K562 (cell line): ENCODE data around the gene PDLIM5. TPM values are rescaled to one million over a fixed set of nuclear protein-coding genes. Genes with fewer than 3 reads are reported as not detected.
A peak's percentile ranks its signal among the peaks of the same experiment; 100 is the strongest.

Experiments used
- ATAC-seq: fragments of 200-7000 bp; cut with Tn5 transposase; 3 replicates; pipeline ENCODE4 v1.9.1; 2020; ENCODE audit warnings: moderate library complexity
- BruUV-seq: library from RNA; stranded (reverse); fragments of 400-500 nt; replicated peaks from 2 replicates; lab custom pipeline; 2021; lab: Mats Ljungman, UMichigan
- CTCF ChIA-PET: fragments of 300-600 bp; formaldehyde crosslinking; extraction: SDS; loops from one replicate; lab custom pipeline; 2021; ENCODE audit warnings: low intra/inter-chr PET ratio; lab: Yijun Ruan, JAX
- POLR2A ChIA-PET: fragments of 300-600, 350-650 bp; sonication (Branson Sonifier 250); formaldehyde crosslinking; extraction: SDS; loops from one replicate; lab custom pipeline; 2021; ENCODE audit warnings: antibody characterized with exemption, inconsistent platforms; lab: Yijun Ruan, JAX
- DNase-seq, 4 experiments: peaks; one replicate each; pipeline versions ENCODE4 v3.0.0 to v3.0.0-alpha.2; 2011 to 2018; ENCODE audit warnings: low spot score in 3 of 4, mixed read lengths in 3 of 4; ENCODE audit errors: extremely low read depth in 1 of 4
- FAIRE-seq: peaks from 2 replicates; lab custom pipeline; 2011; peaks lifted over from hg19 to GRCh38; lab: Jason Lieb, UNC
- H2AFZ ChIP-seq: 2 replicates; pipeline ENCODE4 v1.6.0; 2011; ENCODE audit warnings: low read depth, low read length, control low read depth, inconsistent platforms
- H3K27ac ChIP-seq: fragments of 200-600 bp; 3 replicates; pipeline ENCODE4 v1.8.0; 2011; ENCODE audit warnings: low read depth, mild to moderate bottlenecking, control low read depth, inconsistent platforms, low read length, moderate library complexity, mixed read lengths; ENCODE audit errors: extremely low read depth
- H3K27me3 ChIP-seq, 2 experiments: fragments of 300-600 bp in 1 of 2; 2 replicates in 1 of 2; 3 replicates in 1 of 2; pipeline versions ENCODE4 v1.6.0 to v1.8.0; 2011; ENCODE audit warnings: inconsistent platforms in 2 of 2, low read length in 2 of 2, mild to moderate bottlenecking in 1 of 2, mixed read lengths in 1 of 2, moderate library complexity in 1 of 2; ENCODE audit not compliant: control insufficient read depth in 2 of 2, insufficient read depth in 2 of 2
- H3K36me3 ChIP-seq: fragments of 300-600 bp; 3 replicates; pipeline ENCODE4 v1.8.0; 2011; ENCODE audit warnings: mild to moderate bottlenecking, low read length, inconsistent platforms; ENCODE audit not compliant: control insufficient read depth, insufficient read depth
- H3K4me1 ChIP-seq, 2 experiments: fragments of 200-600 bp in 1 of 2; replicated peaks in 1 of 2; 2 replicates in 1 of 2; 3 replicates in 1 of 2; pipeline versions ENCODE4 v1.5.1 to v1.8.0; 2011; ENCODE audit warnings: inconsistent platforms in 2 of 2, low read length in 2 of 2, mild to moderate bottlenecking in 1 of 2, mixed read lengths in 1 of 2, moderate library complexity in 1 of 2; ENCODE audit not compliant: control insufficient read depth in 2 of 2, insufficient read depth in 2 of 2
- H3K4me2 ChIP-seq: 2 replicates; pipeline ENCODE4 v1.6.1; 2011; ENCODE audit warnings: low read length, control low read depth, inconsistent platforms, mixed read lengths; ENCODE audit not compliant: insufficient read depth
- H3K4me3 ChIP-seq: fragments of 200-600 bp; sonication (generic), shearing (Covaris generic); 2 replicates; pipeline ENCODE4 v1.5.1; 2016; ENCODE audit warnings: control low read depth, inconsistent platforms
- H3K79me2 ChIP-seq: fragments of 200-600 bp; 3 replicates; pipeline ENCODE4 v1.8.0; 2011; ENCODE audit warnings: low read length, inconsistent platforms; ENCODE audit not compliant: control insufficient read depth, insufficient read depth
- H3K9ac ChIP-seq, 2 experiments: 2 replicates each; pipeline versions ENCODE4 v1.6.0 to v1.6.1; 2011; ENCODE audit warnings: low read depth in 2 of 2, low read length in 2 of 2, control low read depth in 1 of 2, inconsistent platforms in 1 of 2, mild to moderate bottlenecking in 1 of 2, mixed read lengths in 1 of 2; ENCODE audit not compliant: insufficient read depth in 1 of 2
- H3K9me1 ChIP-seq: one replicate; pipeline ENCODE4 v1.6.0; 2011; ENCODE audit warnings: inconsistent platforms, mild to moderate bottlenecking, low read length, moderate library complexity; ENCODE audit not compliant: control insufficient read depth, insufficient read depth
- H3K9me3 ChIP-seq: replicated peaks from 2 replicates; pipeline ENCODE4 v1.5.1; 2011; ENCODE audit warnings: low read depth, low read length, inconsistent platforms; ENCODE audit not compliant: control insufficient read depth, insufficient read depth
- H4K20me1 ChIP-seq: replicated peaks from 2 replicates; pipeline ENCODE4 v1.6.1; 2011; ENCODE audit warnings: low read length, inconsistent platforms, mixed read lengths; ENCODE audit not compliant: control insufficient read depth, insufficient read depth
- C11orf30 ChIP-seq: fragments of 450-650 bp; IDR thresholded peaks from 2 replicates; pipeline ENCODE4 v1.6.1; 2016; ENCODE audit warnings: low read depth, mild to moderate bottlenecking
- GATAD2B ChIP-seq: fragments of 450-650 bp; IDR thresholded peaks from 2 replicates; pipeline ENCODE4 v1.6.1; 2017; ENCODE audit warnings: mild to moderate bottlenecking, borderline replicate concordance
- MAFG ChIP-seq: fragments of 450-650 bp; conservative IDR thresholded peaks from 2 replicates; pipeline ENCODE4 v1.6.1; 2016; ENCODE audit warnings: missing genetic modification characterization, missing compliant biosample characterization
- NFIC ChIP-seq: fragments of 450-650 bp; IDR thresholded peaks from 2 replicates; pipeline ENCODE4 v1.6.1; 2017; ENCODE audit warnings: mild to moderate bottlenecking, inconsistent platforms
- OTX1 ChIP-seq: fragments of 450-650 bp; formaldehyde crosslinking; IDR thresholded peaks from 2 replicates; pipeline ENCODE4 v1.4.0; 2022; ENCODE audit warnings: mild to moderate bottlenecking
- POLR2B ChIP-seq: fragments of 450-650 bp; IDR thresholded peaks from 2 replicates; pipeline ENCODE4 v1.6.1; 2018; ENCODE audit warnings: low read depth; ENCODE audit not compliant: partially characterized antibody
- RAD21 ChIP-seq, 2 experiments: fragments of 250-450 bp in 1 of 2; fragments of 450-650 bp in 1 of 2; sonication (Bioruptor Pico) in 1 of 2; formaldehyde crosslinking in 1 of 2; IDR thresholded peaks in 1 of 2; conservative IDR thresholded peaks in 1 of 2; 2 replicates each; pipeline versions ENCODE4 v1.4.0 to v1.8.0; 2020 to 2022; ENCODE audit warnings: mild to moderate bottlenecking in 2 of 2, moderate library complexity in 1 of 2
- TAF15 ChIP-seq: fragments of 200-400 bp; formaldehyde crosslinking; IDR thresholded peaks from 2 replicates; pipeline ENCODE4 v1.6.1; 2017; ENCODE audit warnings: mild to moderate bottlenecking, low read depth, low read length, moderate library complexity
- TAL1 ChIP-seq: fragments of 450-650 bp; IDR thresholded peaks from 2 replicates; pipeline ENCODE4 v1.6.1; 2016; ENCODE audit warnings: mild to moderate bottlenecking
- ZFPM2 ChIP-seq: fragments of 250-450 bp; sonication (Bioruptor Pico); IDR thresholded peaks from 2 replicates; pipeline ENCODE4 v1.5.1; 2022; ENCODE audit warnings: mild to moderate bottlenecking
- ZNF830 ChIP-seq: fragments of 250-450 bp; sonication (Bioruptor Pico); IDR thresholded peaks from 2 replicates; pipeline ENCODE4 v1.5.0; 2021; ENCODE audit warnings: mild to moderate bottlenecking
- WGBS: fragments of 100-300 bp; shearing (Covaris generic); methylation state at CpG from one replicate; pipeline ENCODE4 v1.1.6; 2016; ENCODE audit warnings: low coverage, mixed read lengths; ENCODE audit not compliant: insufficient coverage; ENCODE audit errors: missing lambda C conversion rate; 5-methylcytosine and 5-hydroxymethylcytosine counted together
- in situ Hi-C: fragments of 300-500 bp; cut with MboI; formaldehyde crosslinking; loops from 4 replicates; pipeline ENCODE4 v1.15.0; 2018; ENCODE audit warnings: inconsistent platforms, mixed read lengths
- intact Hi-C: fragments of 100-400 bp; cut with micrococcal nuclease; formaldehyde crosslinking; loops from 2 replicates; pipeline ENCODE4 v1.14.2; 2022
- polyA plus RNA-seq, 8 experiments: library from polyadenylated mRNA; depleted of rRNA in 4 of 8; stranded (reverse) in 5 of 8; unstranded in 3 of 8; fragments of >200 nt; fragmentation: Nextera tagmentation in 2 of 8; fragmentation: Illumina TruSeq in 1 of 8; extraction: Ambion mirVana in 2 of 8; extraction: Trizol in 1 of 8; gene quantifications; 2 replicates each; pipeline versions ENCODE4 v1.2.1 to v1.2.3, GENCODE V29; 2011 to 2014; ENCODE audit warnings: inconsistent platforms in 1 of 8, missing spikeins in 1 of 8
- total RNA-seq, 7 experiments: library from RNA; depleted of rRNA in 6 of 7; stranded (reverse); fragments of >200 nt in 6 of 7; fragmentation: Illumina TruSeq in 2 of 7; extraction: Trizol in 2 of 7; gene quantifications; 2 replicates each; pipeline versions ENCODE4 v1.2.1 to v1.2.3, GENCODE V29; 2011 to 2021; ENCODE audit warnings: low replicate concordance in 1 of 7
- TF ChIP-seq, protein P1 (sequence below), 3 experiments: IDR thresholded peaks in 2 of 3; conservative IDR thresholded peaks in 1 of 3; 2 replicates each; pipeline ENCODE4 v1.5.1; 2011 to 2012; ENCODE audit warnings: low read length in 3 of 3, mild to moderate bottlenecking in 3 of 3, control low read depth in 2 of 3, improper control_type of control experiment in 1 of 3, inconsistent platforms in 1 of 3, low read depth in 1 of 3, mixed read lengths in 1 of 3, moderate library complexity in 1 of 3; ENCODE audit not compliant: insufficient read depth in 2 of 3

PDLIM5 gene
- total and polyA plus RNA-seq, 9 of the 15 experiments (the other 6 are each of a cell fraction or from before 2014, with no cell fraction given), result 36.9 to 127 (median 62.5) TPM

DNA sequence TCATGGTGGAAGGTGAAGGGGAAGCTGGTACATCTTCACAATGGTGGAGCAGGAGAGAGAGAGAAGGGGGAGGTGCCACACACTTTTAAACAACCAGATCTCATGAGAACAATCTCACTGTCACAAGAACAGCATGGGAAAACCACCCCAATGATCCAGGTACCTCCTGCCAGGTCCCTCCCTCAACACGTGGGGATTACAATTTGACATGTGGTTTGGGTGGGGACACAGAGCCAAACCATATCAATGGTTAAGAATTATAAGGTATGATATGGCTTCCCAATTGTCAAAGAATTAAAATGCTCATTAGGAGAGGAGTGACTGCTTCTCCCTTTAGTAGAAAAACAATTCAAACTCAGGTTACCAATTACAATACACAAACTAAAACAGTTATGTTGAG is 143.3 kb downstream of the PDLIM5 start:
- Histone ChIP-seq H3K27me3 (no peaks in the 10 kb centered on the region), H3K4me1 (no peaks in the 10 kb centered on the region; a peak in 1 of 5 replicates), H3K9ac (no peak overlapping the region; a peak in 1 of 4 replicates), H3K4me2 (no peak overlapping the region), H4K20me1 (no peaks in the 10 kb centered on the region), H2AFZ (no peak overlapping the region), H3K79me2 (no peaks in the 10 kb centered on the region), H3K36me3 (peaks cover 40% of the 10 kb centered on the region), H3K9me3 (no peaks in the 10 kb centered on the region), H3K9me1 (no peaks in the 10 kb centered on the region), H3K4me3 (no peak overlapping the region), H3K27ac (no peak overlapping the region)
- CTCF ChIA-PET, result interaction anchor here (0.5 to 1.6 kb wide), 4 partner anchors 144 to 291 kb away, joined by 3 to 10 read pairs (median 4); partner anchors contain the start of gene PDLIM5
- DNase-seq, result peak in 1 of 4 experiments; percentile 13
- WGBS, result 5% methylated on average over 1 of the region's 1 CpG
- peak; percentile 44 for ATAC-seq
- FAIRE-seq, result no peak
- intact Hi-C loops, result loop anchor here (5.0 to 10.0 kb wide), 2 partner anchors 138 to 800 kb away; no protein-coding TSS in a partner anchor
- POLR2A ChIA-PET, result no interaction called here
- in situ Hi-C loops, result loop anchor here (5.0 to 10.0 kb wide), 2 partner anchors 193 to 290 kb away; no protein-coding TSS in a partner anchor
- no peak for TF ChIP-seq OTX1 (CRISPR knock-in tag)
- TF ChIP-seq ZFPM2 (CRISPR knock-in tag), result no peak
- no TSS peak for BruUV-seq

DNA sequence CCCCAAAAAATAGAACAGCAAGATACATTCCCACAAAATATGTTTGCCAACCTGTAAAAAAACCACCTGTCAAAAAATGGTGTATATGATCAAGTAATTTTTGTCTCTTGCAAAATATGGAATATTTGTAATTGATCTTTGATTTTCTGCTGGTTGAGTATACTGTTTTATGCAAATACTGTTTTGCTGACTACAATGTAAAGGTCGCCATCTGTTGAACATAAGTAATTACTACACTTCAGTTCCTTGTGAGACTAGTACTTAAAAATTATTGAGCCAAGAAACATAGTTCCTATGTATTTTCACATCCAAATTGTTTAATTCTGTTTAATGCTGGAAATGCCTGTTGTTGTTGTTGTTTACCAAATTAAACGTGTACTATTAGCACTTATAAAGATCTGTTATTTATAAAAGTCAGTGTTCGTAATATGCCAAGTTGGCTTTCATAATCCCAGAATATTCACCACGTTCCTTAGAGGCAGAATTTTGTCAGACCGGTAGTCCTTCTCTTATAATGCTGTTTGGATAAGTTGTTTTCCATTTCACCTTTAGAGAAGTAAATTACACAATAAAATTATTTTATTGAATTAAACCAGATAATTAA is 144.2 kb downstream of the PDLIM5 start:
- intact Hi-C loops, result loop anchor here (1.0 to 10.0 kb wide), 5 partner anchors 139 to 801 kb away; no protein-coding TSS in a partner anchor
- TF ChIP-seq RAD21 (CRISPR knock-in tag; conservative IDR thresholded peaks at IDR 0.05 in 1 of 2, IDR thresholded peaks at IDR 0.05 in 1 of 2) (peak; percentile 90 to 92), MAFG (tag) (peak; percentile 37; the same call in 1 of the 2 replicates), GATAD2B (peak; percentile 42; the same call in 1 of the 2 replicates), TAF15 (no peak), C11orf30 (peak; percentile 72), ZNF830 (CRISPR knock-in tag) (no peak), NFIC (peak; percentile 35), TAL1 (0 out of 2 replicates have a peak, but pooled peaks have one; percentile 3), POLR2B (no peak)
- TF ChIP-seq, protein P1, sequence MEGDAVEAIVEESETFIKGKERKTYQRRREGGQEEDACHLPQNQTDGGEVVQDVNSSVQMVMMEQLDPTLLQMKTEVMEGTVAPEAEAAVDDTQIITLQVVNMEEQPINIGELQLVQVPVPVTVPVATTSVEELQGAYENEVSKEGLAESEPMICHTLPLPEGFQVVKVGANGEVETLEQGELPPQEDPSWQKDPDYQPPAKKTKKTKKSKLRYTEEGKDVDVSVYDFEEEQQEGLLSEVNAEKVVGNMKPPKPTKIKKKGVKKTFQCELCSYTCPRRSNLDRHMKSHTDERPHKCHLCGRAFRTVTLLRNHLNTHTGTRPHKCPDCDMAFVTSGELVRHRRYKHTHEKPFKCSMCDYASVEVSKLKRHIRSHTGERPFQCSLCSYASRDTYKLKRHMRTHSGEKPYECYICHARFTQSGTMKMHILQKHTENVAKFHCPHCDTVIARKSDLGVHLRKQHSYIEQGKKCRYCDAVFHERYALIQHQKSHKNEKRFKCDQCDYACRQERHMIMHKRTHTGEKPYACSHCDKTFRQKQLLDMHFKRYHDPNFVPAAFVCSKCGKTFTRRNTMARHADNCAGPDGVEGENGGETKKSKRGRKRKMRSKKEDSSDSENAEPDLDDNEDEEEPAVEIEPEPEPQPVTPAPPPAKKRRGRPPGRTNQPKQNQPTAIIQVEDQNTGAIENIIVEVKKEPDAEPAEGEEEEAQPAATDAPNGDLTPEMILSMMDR (IDR thresholded peaks at IDR 0.05 in 2 of 3, conservative IDR thresholded peaks at IDR 0.05 in 1 of 3; ENCODE audit: insufficient read depth in 2 of 3, low read depth in 1 of 3, low read length in 3 of 3), result peak; percentile 30 to 77 (median 49); a peak in 3 of 6 replicates

More for the DNA sequence above, 144.2 kb downstream of the PDLIM5 start:
- ATAC-seq (peak; percentile 79), DNase-seq (peak; percentile 14 to 59 (median 23)), FAIRE-seq (peak; percentile 69)
- no peaks in the 10 kb centered on the region for H3K9me1 ChIP-seq
- no peaks in the 10 kb centered on the region for H3K79me2 ChIP-seq
- H3K4me1 ChIP-seq, result no peaks in the 10 kb centered on the region; a peak in 1 of 5 replicates
- H3K36me3 ChIP-seq, result peaks cover 37% of the 10 kb centered on the region
- H3K4me3 ChIP-seq, result no peak overlapping the region
- no peaks in the 10 kb centered on the region for H4K20me1 ChIP-seq
- H2AFZ ChIP-seq, result no peak overlapping the region
- CTCF ChIA-PET, result interaction anchor here (0.9 to 2.1 kb wide), 5 partner anchors 145 to 808 kb away, joined by 3 to 14 read pairs (median 4); partner anchors contain the start of gene PDLIM5
- POLR2A ChIA-PET, result no interaction called here
- in situ Hi-C loops, result loop anchor here (5.0 to 10.0 kb wide), 2 partner anchors 194 to 291 kb away; no protein-coding TSS in a partner anchor
- H3K4me2 ChIP-seq, result no peak overlapping the region
- WGBS, result 44% methylated on average over 5 of the region's 5 CpGs
- H3K27me3 ChIP-seq, result no peaks in the 10 kb centered on the region
- no peak overlapping the region for H3K9ac ChIP-seq
- no peaks in the 10 kb centered on the region for H3K9me3 ChIP-seq
- no peak overlapping the region for H3K27ac ChIP-seq
- BruUV-seq, result no TSS peak
